Left lobe of liver (tissue), 2 donors: ENCODE results near the gene LIG3. TPM values are rescaled to one million over a fixed set of nuclear protein-coding genes. Genes with fewer than 3 reads are reported as not detected.
"Not testable (repeated sequence)": the region's sequence is repeated elsewhere in the genome, so short reads cannot be mapped to it uniquely, and the experiment has no call there.

Source experiments
- ATAC-seq: fragments of 200-7000 bp; cut with Tn5 transposase; one replicate; pipeline ENCODE4 v1.9.1; 2020; ENCODE audit warnings: mild to moderate bottlenecking, moderate library complexity
- DNase-seq: peaks from one replicate; pipeline ENCODE4 v3.0.0-alpha.2; 2020; ENCODE audit warnings: low spot score
- total RNA-seq: library from RNA; stranded (reverse); gene quantifications from one replicate; pipeline ENCODE4 v1.2.1, GENCODE V29; 2021
- donor health status: DM: no; HTN: no; CAD: no; lungs with moderate emphysema.
- donor health status: DM: no; HTN: yes; CAD: no.

Gene LIG3
- total RNA-seq: 16.3 TPM

DNA sequence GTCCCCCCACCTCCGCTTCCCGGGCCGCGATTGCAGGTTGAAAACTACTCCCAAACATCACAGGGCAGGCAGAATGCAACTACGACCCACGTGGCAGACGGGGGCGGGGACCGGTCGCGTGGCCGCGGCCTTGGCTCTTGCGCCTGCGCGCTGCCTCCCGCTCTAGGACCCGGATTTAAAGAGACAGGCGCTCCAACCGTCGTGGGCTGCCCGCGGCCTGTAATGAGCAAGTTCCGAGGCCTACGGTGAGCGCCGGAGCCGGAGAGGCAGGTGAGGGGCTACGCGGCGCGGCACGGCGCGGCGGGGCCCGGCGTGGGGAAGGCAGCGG, at the start of gene LIG3:
Gene LIG3 (plus strand): TSS at position 160 of the 328 bp plus-strand sequence. CDS start 2,494 bp downstream, outside the sequence.
- DNase-seq (peak; percentile 95), ATAC-seq (peak; percentile 89)

DNA sequence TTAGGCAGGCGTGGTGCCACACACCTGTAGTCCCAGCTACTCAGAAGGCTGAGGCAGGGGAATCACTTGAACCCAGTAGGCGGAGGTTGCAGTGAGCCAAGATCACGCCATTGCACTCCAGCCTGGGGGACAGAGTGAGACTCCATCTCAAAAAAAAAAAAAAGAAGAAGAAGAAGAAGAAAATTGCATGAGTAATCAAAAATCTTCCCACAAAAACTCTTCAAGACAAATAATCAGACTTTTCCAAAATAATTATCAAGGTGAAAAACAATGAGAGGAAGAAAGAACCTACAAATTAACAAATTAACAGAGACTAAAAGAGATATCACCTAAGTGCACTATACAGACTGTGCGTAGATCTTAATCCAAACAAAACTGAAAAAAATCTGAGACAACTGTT, 29.5 kb upstream of the LIG3 start:
- DNase-seq, ATAC-seq: not testable (repeated sequence)

DNA sequence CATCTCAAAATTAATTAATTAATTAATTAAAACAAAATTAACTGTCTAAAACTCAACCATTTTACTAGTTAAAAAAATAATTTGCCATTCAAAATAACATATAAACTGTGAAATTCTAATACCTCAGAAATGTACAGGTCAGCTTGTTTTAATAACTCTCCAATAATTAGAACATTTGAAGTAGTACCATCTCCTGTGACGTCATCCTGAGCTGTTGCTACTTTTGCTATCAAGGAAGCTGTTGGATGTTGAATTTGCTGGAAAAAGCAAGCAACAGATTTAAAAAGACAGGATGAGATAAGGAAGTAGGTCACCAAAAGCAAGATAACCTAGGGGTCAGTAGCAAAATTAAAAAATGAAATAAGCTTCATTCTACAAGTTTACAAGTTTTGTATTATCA, 21.9 kb upstream of the LIG3 start:
- DNase-seq (no peak), ATAC-seq (no peak)

DNA sequence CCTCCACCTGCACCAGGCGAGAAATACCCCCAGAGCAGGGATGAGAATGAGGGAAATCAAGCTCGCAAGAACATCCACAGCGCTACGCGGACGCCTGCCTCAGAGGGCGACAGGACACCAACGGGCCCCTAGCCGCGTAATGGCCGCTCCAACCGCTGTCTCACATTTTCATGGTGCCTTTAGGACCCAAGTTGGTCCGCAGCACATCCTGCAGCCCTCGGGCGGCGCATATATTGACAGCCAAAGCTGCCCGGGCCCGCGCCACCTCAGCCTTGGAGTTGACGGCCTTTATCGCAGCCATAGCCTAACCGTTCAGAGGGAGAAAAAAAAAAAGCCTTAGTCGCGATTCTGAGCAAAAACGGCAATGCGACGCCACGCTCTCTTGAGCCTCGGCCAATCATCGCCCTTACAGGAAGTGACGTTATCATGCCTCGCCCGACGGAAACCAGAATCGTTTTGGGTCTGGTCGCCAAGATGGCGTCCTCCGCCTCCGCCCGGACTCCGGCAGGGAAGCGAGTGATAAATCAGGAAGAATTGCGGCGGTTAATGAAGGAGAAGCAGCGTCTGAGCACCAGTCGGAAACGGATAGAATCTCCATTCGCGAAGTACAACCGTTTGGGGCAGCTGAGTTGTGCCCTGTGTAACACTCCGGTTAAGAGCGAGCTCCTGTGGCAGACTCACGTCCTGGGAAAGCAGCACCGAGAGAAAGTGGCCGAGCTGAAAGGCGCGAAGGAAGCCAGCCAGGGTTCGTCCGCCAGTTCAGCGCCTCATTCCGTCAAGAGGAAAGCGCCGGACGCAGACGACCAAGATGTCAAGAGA, 19.0 kb upstream of the LIG3 start, which contains the start of the genes CCT6B and ZNF830:
Gene CCT6B (minus strand): TSS at position 368 of the 819 bp plus-strand sequence. CDS start 67 bp downstream, at position 301.
Gene ZNF830 (plus strand): TSS at position 448 of the 819 bp plus-strand sequence. CDS start 27 bp downstream, at position 475.
- DNase-seq: peak; percentile 94
- peak; percentile 96 for ATAC-seq

DNA sequence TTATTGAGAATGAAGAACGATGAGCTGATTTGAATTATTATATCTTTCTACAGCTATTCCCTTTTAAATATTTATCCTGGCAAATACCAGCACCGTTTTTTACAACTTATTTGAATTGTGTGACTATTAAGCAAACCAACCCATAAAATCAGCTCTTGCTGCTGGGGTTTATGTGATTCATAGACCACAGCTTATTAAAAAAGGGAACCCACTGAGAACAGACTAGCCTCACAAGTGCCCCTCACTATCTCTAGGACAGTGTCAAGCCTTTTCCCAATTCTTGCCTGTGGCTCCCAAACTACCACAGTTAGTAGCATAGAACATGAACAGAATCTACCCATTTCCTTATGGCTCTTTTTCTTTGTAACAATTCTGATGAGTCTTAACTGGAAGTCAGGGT, 6.1 kb upstream of the LIG3 start:
- ATAC-seq (no peak), DNase-seq (no peak)

DNA sequence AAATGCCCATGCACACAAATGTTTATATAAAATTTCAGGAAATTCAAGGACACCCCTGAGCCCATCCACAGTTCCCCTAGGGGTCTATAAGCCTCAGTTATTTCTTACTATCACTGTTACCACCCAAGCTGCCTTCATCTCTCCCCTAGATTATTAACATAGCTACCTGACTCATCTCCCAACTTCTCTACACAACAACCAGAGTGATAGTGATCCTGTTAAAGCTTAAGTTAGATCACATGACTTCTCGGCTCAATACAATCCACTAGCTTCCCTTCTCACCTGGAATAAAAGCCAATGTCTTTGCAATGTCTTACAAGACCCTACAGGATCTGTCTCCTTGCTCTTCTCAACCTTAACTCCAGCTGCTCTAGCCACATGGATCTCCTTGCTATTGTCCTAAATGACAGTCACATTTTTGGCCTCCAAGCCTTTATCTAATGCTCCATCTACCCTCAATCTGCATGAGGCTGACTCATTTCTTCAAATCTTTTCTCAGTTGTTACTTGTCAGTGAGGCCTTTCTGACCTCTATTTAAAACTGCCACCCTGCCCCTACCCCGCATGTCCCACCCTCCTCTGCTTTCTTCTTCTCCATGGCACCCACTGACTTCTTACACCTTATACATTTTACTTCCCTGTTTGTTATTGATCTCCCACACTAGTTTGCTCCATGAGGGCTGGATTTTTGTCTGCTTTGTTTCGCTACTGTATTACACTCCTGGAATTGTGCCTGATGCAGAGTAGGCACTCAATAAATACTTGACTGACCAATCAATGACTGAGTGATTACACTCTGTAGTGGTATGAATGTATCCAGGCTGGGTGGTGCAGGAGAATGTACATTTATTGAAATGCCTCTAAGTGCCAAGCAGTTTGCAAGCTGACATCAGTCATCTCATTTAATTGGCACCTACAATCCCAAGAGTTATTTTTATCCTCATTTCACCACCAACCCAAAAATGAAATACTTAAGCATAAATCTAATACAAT, 5.2 kb upstream of the LIG3 start:
- DNase-seq: no peak
- ATAC-seq: no peak

DNA sequence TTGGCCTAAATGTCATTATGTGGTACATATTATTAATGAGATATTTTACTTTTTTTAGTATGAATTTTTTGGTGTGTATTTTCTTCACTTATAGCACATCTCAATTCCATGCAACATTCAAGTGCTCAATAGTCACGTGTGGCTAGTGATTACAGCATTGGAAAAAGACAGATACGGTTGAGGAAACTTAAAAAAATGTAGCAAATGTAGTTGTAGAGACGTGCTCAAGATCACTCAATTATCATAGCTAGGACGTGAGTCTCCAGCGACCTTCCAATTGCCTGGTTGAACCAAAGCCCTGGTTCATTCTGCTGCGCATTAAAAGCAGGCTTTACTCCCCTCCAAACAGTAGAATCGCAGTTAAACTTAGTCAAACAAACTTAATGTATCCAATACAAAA, 1.2 kb upstream of the LIG3 start:
- DNase-seq (no peak), ATAC-seq (no peak)

DNA sequence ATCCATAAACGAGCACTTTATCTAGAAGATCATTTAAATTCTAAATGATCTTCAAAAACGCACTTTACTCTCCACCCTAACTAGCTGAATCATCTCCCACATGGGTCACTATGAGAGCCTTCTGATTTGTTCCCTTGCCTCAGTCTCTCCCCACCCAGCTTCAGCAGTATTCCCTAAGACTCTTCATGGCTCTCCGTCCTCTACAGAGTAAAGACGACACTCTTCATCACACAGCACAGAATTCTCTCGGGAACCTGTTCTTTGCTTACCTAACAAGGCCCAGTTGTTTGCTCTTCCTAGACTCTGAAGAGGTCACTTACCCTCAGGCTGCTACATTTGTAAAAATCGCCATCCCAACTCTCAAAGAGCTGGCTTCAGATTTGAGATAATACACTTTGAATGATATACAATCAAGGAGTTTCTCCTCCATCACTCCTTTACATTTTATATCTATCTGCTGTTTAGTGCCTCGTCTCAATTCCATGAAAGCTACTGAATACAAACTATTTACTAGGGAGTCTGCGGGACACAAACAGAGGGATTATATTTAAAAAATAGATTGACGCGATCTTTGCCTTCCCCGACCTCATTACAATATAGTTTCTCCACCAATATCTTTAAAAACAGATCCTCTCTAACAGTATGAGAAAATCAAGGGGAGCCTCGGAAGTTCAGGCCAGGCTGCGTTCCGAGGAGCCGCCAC, 511 bp upstream of the LIG3 start:
- DNase-seq (no peak), ATAC-seq (no peak)

DNA sequence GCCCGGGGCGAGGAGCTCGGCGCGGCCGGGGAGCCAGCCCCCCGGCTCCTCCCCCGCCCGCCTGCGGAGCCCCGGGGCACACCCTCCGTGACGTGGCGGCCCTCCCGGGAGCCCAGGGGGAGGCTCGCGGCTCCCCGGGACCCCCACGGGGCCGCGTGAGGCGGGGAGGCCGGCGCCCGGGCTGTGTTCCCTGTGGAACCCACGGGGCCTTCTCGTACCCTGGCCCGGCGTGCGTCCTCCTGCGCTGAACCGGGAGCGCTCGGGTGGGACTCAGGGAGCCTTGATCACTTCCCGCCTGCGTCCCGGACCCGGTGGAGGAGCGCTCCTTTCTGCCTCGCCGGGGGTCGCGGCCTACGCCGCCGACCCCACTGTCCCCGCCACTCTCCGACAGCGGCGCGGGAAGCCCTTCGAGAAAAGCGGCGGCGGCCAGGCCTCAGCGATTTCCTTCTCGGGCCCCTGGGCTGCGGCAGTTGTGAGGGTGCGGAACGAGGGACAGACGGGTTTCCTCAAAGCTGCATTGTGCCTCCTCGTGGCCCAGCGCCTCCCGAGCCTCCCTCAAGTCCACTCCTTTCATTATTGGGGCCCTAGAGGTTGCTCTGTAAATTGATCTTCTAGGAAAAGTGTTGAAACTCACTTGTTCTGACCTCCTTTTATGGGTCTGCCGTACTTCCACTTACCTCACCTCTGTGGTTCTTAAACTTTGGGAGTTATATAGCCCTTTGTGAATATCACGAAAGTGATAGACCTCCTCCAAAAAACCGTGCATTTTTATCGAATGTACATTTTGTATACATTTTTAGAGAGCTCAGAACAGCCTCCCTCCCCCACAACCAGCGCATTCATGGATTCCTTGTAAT, 597 bp downstream of the LIG3 start:
- ATAC-seq (peak; percentile 93), DNase-seq (peak; percentile 78)

DNA sequence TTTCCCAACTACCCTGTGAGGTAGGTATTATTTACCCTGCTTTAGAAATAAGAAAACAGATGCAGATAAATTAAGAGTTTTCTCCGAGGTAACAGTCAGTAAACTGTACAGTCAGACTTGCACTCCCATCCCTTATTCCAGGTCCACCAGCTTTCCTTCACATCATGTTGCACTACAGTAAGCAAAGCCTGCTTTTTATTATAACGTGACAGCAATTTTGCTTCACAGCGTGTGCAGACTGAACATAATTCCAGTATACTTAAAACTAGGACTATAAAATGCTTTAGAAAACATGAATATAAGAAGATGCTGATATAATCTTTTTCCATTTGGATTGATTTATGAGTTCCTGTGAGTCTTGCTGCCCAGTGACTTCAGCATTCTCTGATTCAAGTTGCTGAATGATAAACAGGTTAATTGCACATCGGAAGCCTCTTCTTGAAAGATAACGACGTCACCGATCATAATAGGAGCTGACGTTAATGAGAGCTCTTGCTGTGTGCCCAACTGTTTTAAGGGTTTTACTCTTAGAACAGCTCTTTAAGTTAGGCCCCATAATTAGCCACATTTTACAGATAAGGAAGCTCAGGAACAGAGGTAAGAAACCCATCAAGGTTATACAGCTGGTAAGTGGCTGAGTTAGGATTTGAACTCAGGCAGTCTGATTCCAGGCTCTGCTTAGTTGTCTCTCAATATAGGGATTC, 1.4 kb downstream of the LIG3 start:
- ATAC-seq: no peak
- no peak for DNase-seq

DNA sequence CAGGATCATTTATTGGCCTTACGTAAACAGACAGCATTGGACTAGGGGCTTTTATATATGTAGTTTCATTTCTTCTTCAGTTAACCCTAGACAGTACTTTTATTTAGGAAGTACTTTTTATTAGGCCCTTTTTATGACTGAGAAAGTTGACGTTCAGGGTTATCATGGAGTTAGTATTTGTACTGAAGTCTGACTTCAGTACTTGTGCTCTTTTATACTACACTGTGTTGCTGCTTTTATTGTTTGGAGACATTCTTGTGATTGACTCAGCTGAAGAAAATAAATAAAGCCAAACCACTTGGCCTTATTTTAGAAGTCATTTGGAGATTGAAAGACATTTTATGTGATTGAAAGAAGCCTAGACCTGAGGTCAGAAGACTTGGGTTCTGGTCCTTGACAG, 6.9 kb downstream of the LIG3 start:
- ATAC-seq: no peak
- DNase-seq: no peak

DNA sequence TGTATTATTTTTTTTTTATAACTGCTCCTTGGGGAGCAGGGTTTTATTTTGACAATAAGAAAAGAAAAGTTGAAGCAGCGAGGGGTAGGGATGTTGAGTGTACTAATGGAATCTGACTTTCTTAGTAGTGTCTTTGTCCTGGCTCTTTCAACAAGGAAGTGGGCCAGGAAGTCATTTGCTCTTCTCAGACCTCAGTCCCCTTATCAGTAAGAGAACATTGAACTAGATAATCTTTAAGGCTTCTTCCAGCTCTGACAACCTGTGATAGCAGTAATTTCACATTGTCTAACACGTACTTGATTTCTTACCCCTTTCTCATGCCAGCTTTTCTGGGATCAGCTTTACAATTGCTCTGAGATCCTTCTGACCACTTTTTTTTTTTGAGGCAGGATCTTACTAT, 8.3 kb downstream of the LIG3 start:
- ATAC-seq (no peak), DNase-seq (no peak)

DNA sequence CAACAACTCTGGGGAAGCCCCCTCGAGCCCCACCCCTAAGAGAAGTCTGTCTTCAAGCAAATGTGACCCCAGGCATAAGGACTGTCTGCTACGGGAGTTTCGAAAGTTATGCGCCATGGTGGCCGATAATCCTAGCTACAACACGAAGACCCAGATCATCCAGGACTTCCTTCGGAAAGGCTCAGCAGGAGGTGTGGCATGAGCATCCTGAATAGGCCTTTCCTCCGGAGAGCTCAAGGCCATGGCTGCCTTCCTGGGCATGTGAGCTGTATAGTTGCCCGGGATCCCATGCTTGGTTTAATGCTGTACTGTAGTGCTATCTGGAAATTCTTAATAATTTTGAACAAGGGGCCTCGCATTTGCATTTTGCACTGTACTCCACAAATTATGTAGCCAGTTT, 9.2 kb downstream of the LIG3 start:
- no peak for ATAC-seq
- DNase-seq: no peak

DNA sequence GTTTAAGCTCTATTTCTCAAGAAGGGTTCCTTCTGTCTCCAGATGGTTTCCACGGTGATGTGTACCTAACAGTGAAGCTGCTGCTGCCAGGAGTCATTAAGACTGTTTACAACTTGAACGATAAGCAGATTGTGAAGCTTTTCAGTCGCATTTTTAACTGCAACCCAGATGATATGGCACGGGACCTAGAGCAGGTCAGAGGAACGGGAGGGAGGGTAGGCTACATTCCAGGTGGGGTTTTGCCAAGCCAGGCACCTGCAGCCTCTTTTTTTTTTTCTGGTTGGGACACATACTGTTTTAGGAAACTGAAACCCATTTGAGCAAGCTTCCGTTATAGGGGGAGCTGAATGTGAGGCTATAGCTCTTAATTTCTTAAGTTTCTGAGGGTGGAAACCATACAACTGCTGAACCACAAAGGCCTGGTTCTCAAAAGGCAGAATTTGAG, 10.6 kb downstream of the LIG3 start:
- ATAC-seq (no peak), DNase-seq (no peak)

DNA sequence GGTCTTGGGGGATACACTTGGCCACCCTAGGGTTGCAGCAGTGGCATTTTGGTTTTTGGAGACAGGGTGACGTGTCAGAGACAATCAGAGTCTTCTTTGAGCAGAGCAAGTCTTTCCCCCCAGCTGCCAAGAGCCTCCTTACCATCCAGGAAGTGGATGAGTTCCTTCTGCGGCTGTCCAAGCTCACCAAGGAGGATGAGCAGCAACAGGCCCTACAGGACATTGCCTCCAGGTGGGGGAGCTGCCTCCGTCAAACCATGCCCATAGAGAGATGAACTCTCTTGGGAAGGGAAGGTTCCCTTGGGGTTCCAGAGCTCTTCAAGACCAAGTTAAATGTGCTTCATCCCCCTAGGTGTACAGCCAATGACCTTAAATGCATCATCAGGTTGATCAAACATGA, 11.3 kb downstream of the LIG3 start:
- no peak for DNase-seq
- no peak for ATAC-seq

DNA sequence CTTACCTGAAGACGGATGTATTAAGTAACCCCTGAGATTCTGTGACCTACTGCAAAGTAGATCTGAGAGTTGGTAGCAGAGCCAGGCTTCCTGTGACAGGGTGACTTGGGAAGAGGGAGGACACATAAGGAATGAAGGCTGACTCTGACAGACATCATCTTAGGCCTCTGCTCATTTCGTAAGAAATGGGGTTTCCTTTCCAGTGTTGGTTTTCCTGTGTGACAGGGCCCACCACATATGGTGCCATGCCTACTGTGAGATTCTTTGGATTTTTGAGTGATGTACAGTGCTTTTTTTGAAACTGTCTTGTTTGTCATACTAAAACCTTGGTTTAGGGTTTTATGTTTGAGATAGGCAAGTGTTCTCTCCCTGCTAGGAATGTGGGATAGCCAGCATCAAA, 12.7 kb downstream of the LIG3 start:
- ATAC-seq: no peak
- no peak for DNase-seq

DNA sequence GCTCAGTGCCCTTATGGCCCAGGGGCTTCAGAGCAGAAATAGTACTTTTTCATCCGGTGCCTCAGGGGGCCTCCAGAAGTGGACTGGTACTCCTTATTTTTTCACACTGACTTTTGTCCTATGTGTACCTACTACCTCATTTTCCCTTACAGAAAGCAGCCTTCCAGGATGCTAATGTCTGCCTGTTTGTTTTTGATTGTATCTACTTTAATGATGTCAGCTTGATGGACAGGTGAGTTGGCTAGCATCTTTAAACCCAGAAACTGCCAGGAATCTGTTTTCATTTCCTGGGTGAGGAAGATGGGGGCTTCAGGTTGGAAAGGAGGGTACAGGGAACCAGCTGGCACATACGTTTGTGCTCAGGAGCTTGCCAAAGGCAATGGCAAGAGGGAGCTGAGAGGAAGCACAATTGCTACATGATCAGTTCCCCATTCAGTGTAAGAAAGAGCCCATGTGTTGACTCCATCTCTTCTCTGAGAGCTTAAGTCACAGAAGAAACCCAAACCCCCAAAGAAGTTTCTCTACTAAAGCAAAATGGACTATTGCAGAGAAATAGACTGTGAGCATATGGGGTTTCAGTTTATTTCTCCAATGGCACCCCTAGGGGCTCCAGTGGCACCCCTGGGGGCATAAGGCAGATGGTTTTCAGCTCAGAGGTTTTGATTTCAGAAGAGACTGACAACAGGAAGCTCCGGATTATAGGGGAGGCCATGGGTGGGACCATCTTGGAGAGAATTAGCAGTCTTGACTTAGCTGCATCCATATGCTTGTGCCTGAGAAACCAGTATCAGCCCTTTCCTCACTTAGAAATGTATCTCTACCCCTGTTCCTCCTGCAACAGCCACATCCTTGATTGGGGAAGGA, 16.3 kb downstream of the LIG3 start:
- DNase-seq (no peak), ATAC-seq (no peak)

DNA sequence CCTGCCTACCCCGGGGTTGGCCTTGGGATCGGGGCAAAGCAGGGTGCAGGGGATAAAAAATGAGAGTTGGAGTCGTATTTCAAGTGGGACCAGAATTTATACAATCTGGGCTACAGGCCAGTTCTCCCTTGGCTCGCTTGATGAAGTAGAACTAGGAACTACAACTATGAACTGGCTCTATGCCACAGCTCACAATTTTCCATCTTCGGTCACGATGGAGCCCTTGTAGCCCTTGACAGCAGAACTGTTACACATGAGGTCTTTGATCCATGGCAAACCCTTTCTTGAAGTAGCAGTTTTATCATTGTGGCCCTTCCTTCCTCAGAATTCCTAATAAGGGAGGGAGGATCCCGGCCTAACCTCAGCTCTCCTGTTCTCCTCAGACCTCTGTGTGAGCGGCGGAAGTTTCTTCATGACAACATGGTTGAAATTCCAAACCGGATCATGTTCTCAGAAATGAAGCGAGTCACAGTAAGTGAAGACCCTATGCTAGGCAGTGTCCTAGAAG, 17.1 kb downstream of the LIG3 start:
- ATAC-seq (peak; percentile 17), DNase-seq (no peak)
